Testis (tissue), 2 donors: ENCODE measurements around the gene ZNF219.

Experiments
- CTCF ChIP-seq, 3 experiments: fragments of 450-650 bp in 2 of 3; fragments of 200-600 bp in 1 of 3; sonication (generic) in 1 of 3; IDR thresholded peaks; one replicate each; pipeline ENCODE4 v1.5.1; 2016 to 2019; ENCODE audit warnings: antibody characterized with exemption in 3 of 3, mild to moderate bottlenecking in 2 of 3, moderate library complexity in 1 of 3
- POLR2A ChIP-seq: fragments of 450-650 bp; IDR thresholded peaks from one replicate; pipeline ENCODE4 v1.6.1; 2017; ENCODE audit warnings: antibody characterized with exemption, mild to moderate bottlenecking, moderate library complexity

GRCh38 chr14:21077672-21078071 is 20.8 kb downstream of the ZNF219 start:
- TF ChIP-seq CTCF (IDR thresholded peaks at IDR 0.05) (no peak), POLR2A (no peak)
